GM19035 (cell line): ENCODE results near the gene ZNF454.

Source experiments
- ATAC-seq: cut with Tn5 transposase; IDR thresholded peaks from one replicate; pipeline ENCODE4 v1.9.1; 2021; ENCODE audit not compliant: unreplicated experiment

Gene ZNF454

DNA sequence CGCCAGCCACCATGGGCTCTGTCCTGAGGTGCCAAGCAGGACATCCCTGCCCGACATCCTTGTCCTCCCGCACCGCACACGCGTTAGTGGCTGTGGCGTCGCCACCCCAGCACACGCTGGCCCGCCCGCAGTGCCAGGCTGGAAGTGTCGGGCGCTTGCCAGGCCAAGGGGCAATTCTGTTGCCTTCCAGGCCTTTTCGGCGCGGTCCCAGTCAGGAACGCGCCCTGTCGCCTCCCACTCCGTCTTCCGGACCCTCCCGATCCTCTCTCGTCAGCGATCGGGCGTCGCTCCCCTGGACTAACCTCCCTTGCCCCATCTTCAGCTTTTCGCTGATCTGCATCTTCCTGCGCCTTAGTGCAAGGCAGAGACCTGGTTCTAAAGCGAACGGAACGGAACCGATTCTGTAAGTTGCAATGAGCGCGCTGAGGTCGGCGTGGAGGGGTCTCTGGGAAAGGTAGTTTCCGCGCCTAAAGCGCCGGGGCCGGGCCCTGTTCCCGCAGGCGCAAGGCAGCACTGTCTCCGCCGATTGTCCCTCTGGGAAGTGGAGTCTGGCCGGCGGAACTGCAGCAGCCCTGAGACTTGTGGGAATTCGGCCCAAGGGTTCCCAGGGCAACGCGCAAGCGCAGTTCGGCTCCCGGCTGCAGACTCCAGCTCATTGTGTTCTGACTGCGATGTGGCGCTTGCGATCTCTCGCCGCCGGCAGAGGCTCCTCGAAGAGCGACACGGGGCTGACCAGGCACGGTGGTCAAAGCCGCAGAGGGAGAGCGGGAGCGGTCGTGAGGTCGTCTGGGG is at the start of gene ZNF454:
Gene ZNF454, plus strand, starts transcription at position 630 of the 792 bp plus-strand sequence. CDS start 1,594 bp downstream, outside the sequence.
- ATAC-seq, result no peak

- no peak for ATAC-seq
Measured at GRCh38 chr5:178895615-178896571, 45.1 kb upstream of the ZNF454 start, which contains the start of gene ZFP2. TSS of gene ZFP2 (plus strand) at chr5:178895913. CDS start at chr5:178931314, 35,401 bp downstream.

DNA sequence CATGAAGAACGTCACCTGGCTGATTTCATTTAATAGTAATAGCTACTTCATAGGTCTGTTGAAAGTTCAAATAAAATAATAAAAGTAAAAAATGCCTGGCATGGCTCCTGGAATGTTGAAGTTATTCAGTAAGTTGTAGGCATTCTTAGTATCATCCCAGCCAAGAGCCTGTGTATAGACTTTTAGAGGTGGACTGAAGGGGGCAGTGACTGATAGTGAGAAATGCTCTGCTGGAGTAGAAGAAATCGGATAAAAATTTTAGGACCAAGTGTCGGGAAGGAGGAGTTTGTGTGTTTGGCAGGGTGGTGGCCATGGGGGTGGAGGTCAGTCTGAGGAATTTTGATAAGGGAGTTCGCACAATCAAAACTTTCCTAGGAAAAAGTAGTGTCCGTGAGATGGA is 41.7 kb upstream of the ZNF454 start:
- ATAC-seq, result no peak

DNA sequence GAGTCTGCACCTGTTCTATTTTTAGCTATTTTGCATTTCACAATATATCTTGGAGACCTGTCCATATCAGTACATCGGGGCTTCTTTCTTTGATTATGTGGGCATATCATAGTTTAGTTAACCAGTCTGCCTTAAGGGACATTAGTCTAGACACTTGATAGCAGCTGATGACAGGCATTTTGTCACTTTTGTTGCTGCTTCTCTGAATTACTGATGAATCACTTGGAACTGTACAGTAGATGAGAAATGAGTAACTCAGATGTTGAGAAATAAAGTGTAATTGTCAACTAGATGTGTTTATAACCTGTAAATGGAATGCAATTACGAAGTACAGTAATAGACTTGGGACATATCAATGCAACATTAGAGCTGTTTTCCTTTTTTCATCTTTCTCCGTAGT is 38.1 kb upstream of the ZNF454 start:
- ATAC-seq, result no peak

GRCh38 chr5:178931846-178932760 is 8.9 kb upstream of the ZNF454 start:
- no peak for ATAC-seq

DNA sequence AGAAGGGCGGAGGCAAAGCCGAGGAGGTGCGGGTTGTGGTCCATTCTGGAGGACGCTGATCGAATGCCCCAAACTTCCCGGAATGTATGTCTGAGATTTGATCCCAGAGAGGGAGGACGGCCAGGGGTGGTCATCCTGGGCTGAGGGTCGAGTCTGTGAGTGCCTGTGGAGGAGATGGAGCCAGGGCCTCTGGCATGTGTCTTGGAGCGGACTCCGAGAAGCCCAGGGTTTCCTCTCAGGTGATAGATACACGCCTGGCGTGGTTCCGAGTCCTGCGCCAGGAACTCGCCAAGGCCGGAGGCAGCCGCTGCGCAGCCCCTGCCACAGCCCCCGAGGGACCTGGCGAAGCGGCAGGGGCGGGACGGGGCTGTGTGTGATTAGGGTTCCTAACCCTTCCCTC is 363 bp downstream of the ZNF454 start:
- no peak for ATAC-seq

- no peak for ATAC-seq
Measured at GRCh38 chr5:178965465-178966055, 24.6 kb downstream of the ZNF454 start.

DNA sequence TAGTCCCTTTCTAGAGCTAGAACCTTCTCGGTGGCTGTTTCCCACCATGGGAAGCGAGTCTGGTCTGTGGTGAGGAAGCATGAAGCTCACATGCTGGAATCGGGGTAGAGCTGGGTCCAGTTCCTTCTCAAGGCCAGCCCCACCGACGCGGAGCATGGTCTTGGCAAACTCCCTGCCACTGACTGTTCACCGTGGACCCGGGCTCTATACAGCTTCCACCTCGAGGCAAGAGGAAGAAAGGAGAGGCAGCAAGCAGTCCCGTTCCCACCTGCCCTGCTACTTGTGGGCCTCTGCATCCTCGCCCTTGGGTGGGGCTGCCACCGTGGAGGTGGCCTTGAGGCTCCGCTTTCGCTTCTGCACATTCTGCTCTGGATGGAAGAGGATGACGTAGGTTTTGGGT is 40.4 kb downstream of the ZNF454 start:
- no peak for ATAC-seq

DNA sequence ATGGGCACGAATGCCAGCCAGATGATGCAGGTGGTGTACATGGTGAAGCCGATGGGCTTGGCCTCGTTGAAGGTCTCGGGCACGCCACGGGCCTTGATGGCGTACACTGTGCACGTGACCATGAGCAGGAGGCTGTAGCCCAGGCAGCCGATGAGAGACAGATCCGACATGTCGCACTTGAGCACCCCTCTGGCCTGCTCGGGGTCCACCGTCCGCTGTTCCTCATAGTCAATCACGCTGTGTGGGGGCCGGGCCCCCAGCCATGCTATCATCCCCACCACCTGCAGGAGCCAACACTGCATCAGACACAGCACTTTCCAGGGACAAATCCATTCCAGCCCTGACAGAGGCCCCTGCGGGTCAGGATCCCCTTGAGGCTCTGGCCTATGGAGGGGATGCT is 41.9 kb downstream of the ZNF454 start:
- no peak for ATAC-seq

GRCh38 chr5:178983728-178984127 is 42.7 kb downstream of the ZNF454 start:
- ATAC-seq, result no peak

DNA sequence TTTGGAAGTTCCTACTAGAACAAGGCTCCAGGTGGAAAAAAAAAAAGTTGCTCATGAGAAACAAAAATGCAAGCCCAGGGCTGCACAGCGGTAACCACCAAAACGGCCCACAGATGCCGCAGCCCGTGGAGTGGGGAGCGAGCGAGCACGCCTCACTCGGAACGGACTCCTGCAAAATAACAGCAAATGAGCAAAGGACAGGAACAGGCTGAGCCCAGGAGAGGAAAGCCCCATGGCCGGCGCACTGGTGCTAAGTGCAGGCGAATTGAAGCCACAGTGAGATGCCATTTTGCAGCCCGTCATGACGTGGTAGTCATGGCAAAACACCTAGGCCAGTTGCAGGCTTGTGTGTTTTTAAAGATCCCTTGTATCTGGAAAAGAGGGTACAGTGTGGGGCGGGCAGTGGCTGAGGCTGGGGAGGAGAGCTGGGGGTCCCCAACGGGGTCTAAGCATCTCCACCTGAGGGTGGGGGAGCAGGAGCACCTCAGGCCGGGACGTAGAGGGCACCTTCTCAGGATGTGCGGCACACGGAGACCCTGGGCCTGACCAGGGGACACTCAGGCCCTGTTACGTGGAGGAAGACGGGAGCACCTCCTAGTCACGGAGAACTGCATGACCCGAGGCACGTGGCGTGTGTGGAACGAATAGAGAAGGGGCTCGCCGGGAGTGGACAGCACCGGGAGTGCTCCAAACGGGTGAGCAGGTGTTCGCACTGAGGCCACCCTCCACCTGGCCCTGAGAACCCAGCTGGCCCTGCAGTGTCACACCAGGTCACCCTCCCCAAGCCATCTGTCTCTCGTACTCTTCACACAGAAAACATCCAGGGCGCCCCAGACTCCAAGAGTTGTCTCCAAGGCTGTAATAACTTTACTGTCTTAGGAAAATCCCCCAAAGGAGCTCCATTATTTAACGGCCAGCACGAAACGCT is 43.4 kb downstream of the ZNF454 start:
- no peak for ATAC-seq

DNA sequence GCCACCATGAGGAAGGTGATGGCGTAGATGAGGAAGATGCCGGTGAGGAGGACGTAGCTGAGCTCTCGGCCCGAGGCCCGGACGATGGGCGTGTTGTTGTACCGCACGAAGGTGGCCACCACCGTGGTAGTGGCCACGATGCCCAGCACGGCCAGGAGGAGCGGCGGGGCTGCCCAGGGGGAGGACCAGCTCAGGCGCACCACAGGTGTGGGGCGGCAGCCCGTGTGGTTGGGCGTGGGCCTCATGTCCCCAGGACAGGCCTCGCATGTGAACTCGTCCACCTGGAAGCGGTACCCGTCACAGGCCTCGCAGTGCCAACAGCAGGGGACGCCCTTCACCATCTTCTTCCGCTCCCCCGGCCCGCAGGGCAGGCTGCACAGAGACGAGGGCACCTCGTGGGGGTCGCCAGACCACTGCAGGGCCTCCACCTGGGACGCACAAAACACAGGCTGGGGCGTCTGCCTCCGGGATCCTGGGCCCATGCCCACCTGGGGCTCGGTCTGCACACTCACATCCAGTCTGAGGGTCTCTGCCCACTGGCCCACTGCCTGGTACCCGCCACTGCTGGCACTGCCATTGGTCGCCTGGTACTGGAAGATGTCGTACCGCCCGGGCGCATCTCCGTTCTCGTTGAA is 45.4 kb downstream of the ZNF454 start:
- no peak for ATAC-seq

DNA sequence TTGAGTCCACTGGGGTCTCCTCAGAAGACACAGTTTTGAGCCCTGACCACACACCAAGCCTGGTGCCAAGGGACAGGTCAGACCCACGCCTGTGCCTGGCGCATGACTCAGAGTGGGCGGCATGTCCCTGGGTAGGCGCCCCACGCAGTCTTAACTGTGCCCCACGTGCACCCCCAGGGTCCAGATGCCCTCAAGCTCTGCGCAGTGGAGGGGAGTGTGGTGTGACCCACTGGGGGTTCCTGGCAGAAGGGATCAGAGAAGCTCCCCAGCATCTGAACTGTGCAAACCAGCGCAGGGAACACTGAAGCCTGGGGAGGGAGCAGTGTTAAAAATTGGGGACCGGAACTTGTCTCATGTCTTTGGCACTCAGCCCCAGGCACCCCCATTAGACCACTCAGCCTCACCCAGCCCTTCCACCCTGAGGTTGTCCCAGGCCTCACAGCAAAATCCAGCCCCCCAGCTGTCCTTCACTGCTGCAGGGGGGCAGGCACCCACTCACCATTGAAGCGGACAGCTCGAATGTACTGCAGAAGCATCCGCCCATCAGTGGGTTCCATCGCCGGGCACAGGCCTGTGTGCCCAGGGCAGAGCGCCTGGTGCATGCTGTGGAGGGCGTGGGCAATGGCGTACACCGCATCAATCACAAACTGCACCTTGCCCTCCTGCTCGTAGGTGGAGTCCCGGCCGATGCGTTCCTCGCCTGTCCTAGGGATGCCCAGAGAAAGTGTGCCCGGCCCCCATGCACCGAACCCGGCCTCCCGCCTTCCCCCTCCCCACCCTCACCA is 47.6 kb downstream of the ZNF454 start:
- ATAC-seq, result no peak

GRCh38 chr5:178989311-178989710 is 48.3 kb downstream of the ZNF454 start:
- ATAC-seq, result no peak

- ATAC-seq, result no peak
Measured at GRCh38 chr5:178990491-178990890, 49.5 kb downstream of the ZNF454 start.

DNA sequence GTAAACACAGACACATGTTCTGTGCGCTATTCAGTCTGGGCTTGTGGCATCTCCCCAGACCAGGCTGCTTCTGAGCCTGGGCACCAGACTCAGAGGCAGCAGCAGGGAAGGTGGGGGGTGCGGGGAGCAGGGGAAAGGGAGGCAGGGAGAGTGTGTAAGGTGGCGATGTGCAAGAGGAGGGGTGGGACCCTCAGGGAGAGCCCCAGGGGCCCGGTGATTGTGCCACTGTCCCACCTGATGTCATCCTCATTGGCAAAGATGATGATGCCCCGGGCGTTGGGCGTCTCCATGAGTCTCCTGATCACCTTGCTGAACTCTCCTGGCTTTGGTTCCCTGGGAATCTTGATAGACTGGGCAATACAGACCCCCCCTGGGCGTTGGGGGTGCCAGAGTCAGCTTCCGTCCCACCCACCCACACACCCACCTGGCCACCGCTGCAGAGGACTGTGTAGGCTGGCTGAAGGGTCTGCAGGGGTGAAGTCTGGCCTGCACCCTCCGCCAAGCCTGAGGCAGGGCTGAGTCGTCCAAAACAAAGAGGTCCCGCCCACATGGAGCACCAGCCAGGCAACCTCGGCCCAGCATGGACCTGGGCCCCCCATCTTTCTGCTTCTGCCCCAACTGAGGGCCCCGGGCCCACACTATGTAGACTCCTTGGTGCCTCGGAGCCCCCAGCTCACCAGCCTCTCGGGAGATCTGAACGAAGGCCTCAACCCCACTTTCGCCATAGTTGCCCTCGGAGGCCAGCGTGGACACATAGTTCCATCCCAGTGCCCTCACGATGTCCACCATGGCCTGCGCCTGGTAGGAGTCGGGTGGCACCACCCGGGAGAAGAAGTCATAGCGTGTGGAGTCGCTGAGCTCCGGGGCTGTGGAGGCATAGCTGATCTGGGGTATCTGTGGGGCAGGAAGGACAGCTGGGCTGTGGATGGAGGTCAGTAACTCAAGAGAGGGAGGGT is 50.5 kb downstream of the ZNF454 start:
- no peak for ATAC-seq
